MM.1S (cell line): Measurements from ENCODE around the gene DEPDC7.

Source experiments
- DNase-seq: peaks from one replicate; pipeline ENCODE4 v3.0.0-alpha.2; 2015
- H2AFZ ChIP-seq: fragments of 300-600 bp; sonication (generic); 2 replicates; pipeline ENCODE4 v1.6.0; 2016; ENCODE audit warnings: antibody characterized with exemption, low read length
- H3F3A ChIP-seq: fragments of 300-600 bp; sonication (generic); 2 replicates; pipeline ENCODE4 v1.6.1; 2016; ENCODE audit warnings: mild to moderate bottlenecking, antibody characterized with exemption, low read length, moderate library complexity, mixed read lengths; ENCODE audit not compliant: insufficient read depth
- H3K27ac ChIP-seq: fragments of 300-600 bp; sonication (generic); 2 replicates; pipeline ENCODE4 v1.5.1; 2016; ENCODE audit warnings: mild to moderate bottlenecking, low read length
- H3K27me3 ChIP-seq: fragments of 300-600 bp; sonication (generic); replicated peaks from 2 replicates; pipeline ENCODE4 v1.6.0; 2016; ENCODE audit warnings: low read length; ENCODE audit not compliant: insufficient read depth
- H3K36me3 ChIP-seq: fragments of 300-600 bp; sonication (generic); replicated peaks from 2 replicates; pipeline ENCODE4 v1.6.1; 2016; ENCODE audit warnings: mild to moderate bottlenecking, low read length, mixed read lengths; ENCODE audit not compliant: insufficient read depth
- H3K4me1 ChIP-seq: fragments of 300-600 bp; sonication (generic); 2 replicates; pipeline ENCODE4 v1.6.1; 2016; ENCODE audit warnings: low read length, mixed read lengths
- H3K4me2 ChIP-seq: fragments of 300-600 bp; sonication (generic); 2 replicates; pipeline ENCODE4 v1.6.0; 2016; ENCODE audit warnings: low read depth, low read length
- H3K4me3 ChIP-seq: fragments of 300-600 bp; sonication (generic); 2 replicates; pipeline ENCODE4 v1.5.1; 2016; ENCODE audit warnings: low read length, mixed read lengths
- H3K79me2 ChIP-seq: fragments of 300-600 bp; sonication (generic); 2 replicates; pipeline ENCODE4 v1.6.1; 2016; ENCODE audit warnings: mixed run types, low read length, mixed read lengths
- H3K9ac ChIP-seq: fragments of 300-600 bp; sonication (generic); 2 replicates; pipeline ENCODE4 v1.6.1; 2016; ENCODE audit warnings: low read length, mixed read lengths
- H3K9me2 ChIP-seq: fragments of 300-600 bp; sonication (generic); replicated peaks from 2 replicates; pipeline ENCODE4 v1.6.1; 2016; ENCODE audit warnings: mild to moderate bottlenecking, low read length, mixed read lengths; ENCODE audit not compliant: insufficient read depth
- H3K9me3 ChIP-seq: fragments of 300-600 bp; sonication (generic); replicated peaks from 2 replicates; pipeline ENCODE4 v1.6.1; 2016; ENCODE audit warnings: mild to moderate bottlenecking, low read length, mixed read lengths; ENCODE audit not compliant: insufficient read depth
- H4K20me1 ChIP-seq: fragments of 300-600 bp; sonication (generic); 2 replicates; pipeline ENCODE4 v1.6.1; 2016; ENCODE audit warnings: mild to moderate bottlenecking, low read length, moderate library complexity, mixed read lengths; ENCODE audit not compliant: insufficient read depth
- CTCF ChIP-seq: fragments of 300-600 bp; sonication (generic); IDR thresholded peaks from 2 replicates; pipeline ENCODE4 v1.5.1; 2016; ENCODE audit warnings: antibody characterized with exemption, low read length, mixed read lengths
- EZH2 ChIP-seq: fragments of 300-600 bp; sonication (generic); optimal IDR thresholded peaks from 2 replicates; pipeline ENCODE3; 2017; ENCODE audit warnings: low read depth, mild to moderate bottlenecking, antibody characterized with exemption, low read length, mixed read lengths
- EZH2phosphoT487 ChIP-seq: fragments of 300-600 bp; sonication (generic); IDR thresholded peaks from 2 replicates; pipeline ENCODE4 v1.6.1; 2018; ENCODE audit warnings: antibody characterized with exemption, low read length

Gene DEPDC7

DNA sequence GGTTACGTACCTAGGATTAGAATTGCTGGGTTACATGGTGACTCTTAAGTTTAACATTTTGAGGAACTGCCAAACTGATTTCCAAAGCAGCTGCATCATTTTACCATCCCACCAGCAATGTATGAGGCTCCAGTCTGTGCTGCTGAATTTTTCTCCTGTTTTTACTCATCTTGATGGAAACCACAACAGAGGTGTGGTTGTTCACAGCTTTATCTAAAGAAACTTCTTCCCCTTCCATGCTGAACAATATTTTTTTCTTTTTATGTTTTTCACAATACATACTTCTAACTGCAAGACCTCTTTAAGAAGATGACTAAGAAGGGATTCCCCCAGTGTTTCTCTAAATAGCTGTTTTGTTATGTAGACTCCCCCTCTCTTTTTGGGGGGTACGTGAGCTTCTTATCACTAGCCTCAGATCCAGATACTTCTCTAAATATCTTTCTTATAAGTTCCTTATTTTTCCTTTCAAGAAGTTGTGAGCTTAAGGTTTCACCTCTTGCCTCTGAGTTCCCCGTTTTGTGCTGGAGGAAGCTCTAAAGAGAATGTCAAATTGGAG lies 47.7 kb downstream of the DEPDC7 start:
- Histone ChIP-seq H3K9ac (no peak overlapping the region), H3K27me3 (no peaks in the 10 kb centered on the region), H3K9me2 (no peaks in the 10 kb centered on the region), H2AFZ (no peak overlapping the region), H3K27ac (no peak overlapping the region), H3K4me3 (no peak overlapping the region), H3K36me3 (no peaks in the 10 kb centered on the region; the same call in 1 of the 2 replicates), H3K4me1 (no peaks in the 10 kb centered on the region), H4K20me1 (no peaks in the 10 kb centered on the region), H3K79me2 (no peaks in the 10 kb centered on the region), H3F3A (no peaks in the 10 kb centered on the region), H3K9me3 (no peaks in the 10 kb centered on the region), H3K4me2 (no peak overlapping the region)
- no peak for DNase-seq
- TF ChIP-seq EZH2phosphoT487 = no peak
- TF ChIP-seq EZH2 = no peak
- TF ChIP-seq CTCF = no peak

DNA sequence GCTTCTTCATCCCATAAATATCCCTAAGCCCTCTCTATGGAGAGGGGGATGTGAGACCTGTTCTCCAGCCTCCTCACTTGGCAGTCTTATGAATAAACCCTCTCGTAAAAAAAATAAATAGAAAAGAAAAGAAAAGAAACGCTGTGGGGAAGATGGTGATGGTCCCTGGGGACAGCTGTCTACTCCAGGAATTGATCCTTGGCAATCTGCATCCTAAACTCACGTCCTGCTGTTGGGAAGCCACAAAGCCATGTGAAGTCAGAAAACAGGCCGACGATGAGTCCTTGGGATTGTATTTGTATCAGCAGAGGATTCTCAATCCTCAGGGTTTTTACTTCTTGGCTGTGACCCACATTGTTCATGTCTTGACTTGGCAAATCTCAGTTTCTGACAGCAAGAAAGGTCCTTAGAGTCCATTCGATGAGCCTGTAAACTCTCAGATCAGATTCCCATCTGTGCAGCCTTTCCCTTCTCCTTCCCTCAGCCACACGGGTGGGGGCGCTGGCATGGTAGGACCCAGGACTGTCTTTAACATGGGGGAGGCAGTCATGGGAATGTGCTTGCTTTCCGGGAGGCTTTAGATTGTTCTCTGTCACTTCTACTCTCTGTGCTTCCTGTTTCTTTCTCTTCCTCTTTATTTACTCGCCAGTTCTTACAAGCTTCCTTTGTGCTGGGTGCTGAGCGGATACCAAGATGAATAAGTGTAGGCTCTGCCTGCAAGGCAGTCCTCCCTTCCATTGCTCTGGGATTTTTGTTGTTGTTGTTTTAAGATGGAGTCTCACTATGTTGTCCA lies 48.6 kb downstream of the DEPDC7 start:
- no peak for DNase-seq
- Histone ChIP-seq H3K79me2 (no peaks in the 10 kb centered on the region), H3K27me3 (no peaks in the 10 kb centered on the region), H3K4me1 (no peaks in the 10 kb centered on the region), H3K9me2 (no peaks in the 10 kb centered on the region), H3F3A (no peaks in the 10 kb centered on the region), H3K27ac (no peak overlapping the region), H3K36me3 (no peaks in the 10 kb centered on the region), H4K20me1 (no peaks in the 10 kb centered on the region), H3K9me3 (no peaks in the 10 kb centered on the region), H3K4me3 (no peak overlapping the region), H3K9ac (no peak overlapping the region), H3K4me2 (no peak overlapping the region), H2AFZ (no peak overlapping the region)
- TF ChIP-seq EZH2 (no peak), EZH2phosphoT487 (no peak), CTCF (no peak)

- Histone ChIP-seq H4K20me1 (no peaks in the 10 kb centered on the region), H3K27me3 (no peaks in the 10 kb centered on the region), H2AFZ (no peak overlapping the region), H3F3A (no peaks in the 10 kb centered on the region), H3K9me2 (no peaks in the 10 kb centered on the region), H3K4me3 (no peak overlapping the region), H3K36me3 (no peaks in the 10 kb centered on the region), H3K27ac (no peak overlapping the region), H3K4me2 (no peak overlapping the region), H3K9me3 (no peaks in the 10 kb centered on the region), H3K9ac (no peak overlapping the region), H3K79me2 (no peaks in the 10 kb centered on the region), H3K4me1 (no peaks in the 10 kb centered on the region)
- no peak for TF ChIP-seq CTCF
- no peak for TF ChIP-seq EZH2phosphoT487
- TF ChIP-seq EZH2 = no peak
- DNase-seq = no peak
These were observed 49.2 kb downstream of the DEPDC7 start for GRCh38 chr11:33064866-33065265.
